ENCODE measurements around the gene TTPAL. TPM values are rescaled to one million over a fixed set of nuclear protein-coding genes. Genes with fewer than 3 reads are reported as not detected.

Gene TTPAL
- total and polyA plus RNA-seq, 2 donors (not counting 3 experiments of a cell fraction or from before 2014, with no cell fraction given), result 4.0 to 8.0 TPM

DNA sequence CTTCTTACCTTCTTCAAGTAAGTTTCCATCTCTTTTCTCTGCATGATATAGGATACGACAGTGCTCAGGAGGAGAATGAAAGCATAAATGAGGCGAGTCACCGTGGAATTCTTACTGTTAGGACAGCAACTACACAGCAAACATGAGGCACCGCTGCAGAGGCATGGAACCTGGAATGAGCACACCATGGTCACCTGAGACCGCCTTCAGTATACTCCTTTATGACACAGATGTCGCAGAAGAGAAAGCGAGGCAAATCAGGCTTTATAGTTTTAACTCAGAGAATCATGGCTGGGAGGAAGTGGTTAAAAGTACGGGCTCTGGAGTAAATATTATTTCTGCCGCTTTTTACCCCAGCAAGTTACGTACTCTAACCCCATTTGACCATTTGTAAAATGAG is 38.2 kb downstream of the TTPAL start:
- FAIRE-seq (no peak), DNase-seq (ENCODE audit: low read depth, low spot score) (no peak)
- Histone ChIP-seq H3K79me2 (ENCODE audit: control insufficient read depth, insufficient read depth, low read length) (peaks cover 47% of the 10 kb centered on the region), H3K4me3 (replicated peaks in 1 of 3; ENCODE audit: insufficient read depth in 1 of 3, low read depth in 1 of 3, low read length in 3 of 3) (no peak overlapping the region), H3K4me2 (ENCODE audit: insufficient read depth, low read length) (no peak overlapping the region), H3K36me3 (ENCODE audit: control insufficient read depth in 2 of 2, extremely low read depth in 1 of 2, insufficient read depth in 2 of 2, low read length in 2 of 2) (peaks cover 2 to 4% of the 10 kb centered on the region in 2 experiments), H3K4me1 (ENCODE audit: control insufficient read depth, extremely low read depth, insufficient read depth, low read length) (no peaks in the 10 kb centered on the region), H3K9ac (replicated peaks; ENCODE audit: extremely low read depth, insufficient read depth, low read length) (no peak overlapping the region), H4K20me1 (replicated peaks; ENCODE audit: control insufficient read depth, extremely low read depth, insufficient read depth, low read length) (peaks cover 7% of the 10 kb centered on the region), H3K9me1 (replicated peaks; ENCODE audit: control insufficient read depth, extremely low read depth, insufficient read depth, low read length) (no peaks in the 10 kb centered on the region), H3K27ac (ENCODE audit: insufficient read depth, low read depth, low read length) (no peak overlapping the region), H3K9me3 (replicated peaks; ENCODE audit: control insufficient read depth, insufficient read depth, low read length) (no peaks in the 10 kb centered on the region), H3K27me3 (ENCODE audit: control insufficient read depth in 2 of 2, insufficient read depth in 2 of 2, low read length in 2 of 2) (no peaks in the 10 kb centered on the region), H2AFZ (ENCODE audit: low read depth, low read length) (no peak overlapping the region)
- intact Hi-C loops (cut with micrococcal nuclease), result no loop called here
- TF ChIP-seq, protein P1, sequence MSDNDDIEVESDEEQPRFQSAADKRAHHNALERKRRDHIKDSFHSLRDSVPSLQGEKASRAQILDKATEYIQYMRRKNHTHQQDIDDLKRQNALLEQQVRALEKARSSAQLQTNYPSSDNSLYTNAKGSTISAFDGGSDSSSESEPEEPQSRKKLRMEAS (IDR thresholded peaks at IDR 0.05; ENCODE audit: insufficient read depth, insufficient read length), result no peak
- TF ChIP-seq POLR2A (IDR thresholded peaks at IDR 0.05; ENCODE audit: low read depth, low read length) (no peak), POLR2AphosphoS5 (IDR thresholded peaks at IDR 0.05; ENCODE audit: insufficient read depth, low read depth, low read length) (no peak), MYC (IDR thresholded peaks at IDR 0.05; ENCODE audit: low read depth, low read length) (no peak), FOS (IDR thresholded peaks at IDR 0.05; ENCODE audit: borderline replicate concordance, insufficient read depth, low read length) (no peak), JUN (IDR thresholded peaks at IDR 0.05; ENCODE audit: borderline replicate concordance, insufficient read depth, insufficient read length, low read depth) (no peak), GATA2 (IDR thresholded peaks at IDR 0.05; ENCODE audit: insufficient read depth, insufficient read length, low read depth, low read length) (no peak), EZH2 (IDR thresholded peaks at IDR 0.05; ENCODE audit: borderline replicate concordance, low read depth, low read length, severe bottlenecking) (no peak)
- TF ChIP-seq, protein P2, sequence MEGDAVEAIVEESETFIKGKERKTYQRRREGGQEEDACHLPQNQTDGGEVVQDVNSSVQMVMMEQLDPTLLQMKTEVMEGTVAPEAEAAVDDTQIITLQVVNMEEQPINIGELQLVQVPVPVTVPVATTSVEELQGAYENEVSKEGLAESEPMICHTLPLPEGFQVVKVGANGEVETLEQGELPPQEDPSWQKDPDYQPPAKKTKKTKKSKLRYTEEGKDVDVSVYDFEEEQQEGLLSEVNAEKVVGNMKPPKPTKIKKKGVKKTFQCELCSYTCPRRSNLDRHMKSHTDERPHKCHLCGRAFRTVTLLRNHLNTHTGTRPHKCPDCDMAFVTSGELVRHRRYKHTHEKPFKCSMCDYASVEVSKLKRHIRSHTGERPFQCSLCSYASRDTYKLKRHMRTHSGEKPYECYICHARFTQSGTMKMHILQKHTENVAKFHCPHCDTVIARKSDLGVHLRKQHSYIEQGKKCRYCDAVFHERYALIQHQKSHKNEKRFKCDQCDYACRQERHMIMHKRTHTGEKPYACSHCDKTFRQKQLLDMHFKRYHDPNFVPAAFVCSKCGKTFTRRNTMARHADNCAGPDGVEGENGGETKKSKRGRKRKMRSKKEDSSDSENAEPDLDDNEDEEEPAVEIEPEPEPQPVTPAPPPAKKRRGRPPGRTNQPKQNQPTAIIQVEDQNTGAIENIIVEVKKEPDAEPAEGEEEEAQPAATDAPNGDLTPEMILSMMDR (IDR thresholded peaks at IDR 0.05; ENCODE audit: extremely low read depth in 1 of 2, insufficient read depth in 1 of 2, low read depth in 1 of 2, low read length in 2 of 2), result no peak
- ChIA-PET CTCF (interaction anchor here (0.9 kb wide), 1 partner anchor 96 kb away, joined by 4 read pairs; no protein-coding TSS in a partner anchor), POLR2A (no interaction called here)
- dilution Hi-C loops (cut with MboI; ENCODE audit: extremely low pct_ligation_motif_present, low sequenced_read_pairs), result no loop called here
- BruUV-seq (replicated peaks), result no TSS peak

All from endothelial cell of umbilical vein (primary cell).